ENCODE data around the gene GAB1. TPM values are rescaled to one million over a fixed set of nuclear protein-coding genes. Genes with fewer than 3 reads are reported as not detected.

The GAB1 gene
- total RNA-seq = 29.0 TPM

DNA sequence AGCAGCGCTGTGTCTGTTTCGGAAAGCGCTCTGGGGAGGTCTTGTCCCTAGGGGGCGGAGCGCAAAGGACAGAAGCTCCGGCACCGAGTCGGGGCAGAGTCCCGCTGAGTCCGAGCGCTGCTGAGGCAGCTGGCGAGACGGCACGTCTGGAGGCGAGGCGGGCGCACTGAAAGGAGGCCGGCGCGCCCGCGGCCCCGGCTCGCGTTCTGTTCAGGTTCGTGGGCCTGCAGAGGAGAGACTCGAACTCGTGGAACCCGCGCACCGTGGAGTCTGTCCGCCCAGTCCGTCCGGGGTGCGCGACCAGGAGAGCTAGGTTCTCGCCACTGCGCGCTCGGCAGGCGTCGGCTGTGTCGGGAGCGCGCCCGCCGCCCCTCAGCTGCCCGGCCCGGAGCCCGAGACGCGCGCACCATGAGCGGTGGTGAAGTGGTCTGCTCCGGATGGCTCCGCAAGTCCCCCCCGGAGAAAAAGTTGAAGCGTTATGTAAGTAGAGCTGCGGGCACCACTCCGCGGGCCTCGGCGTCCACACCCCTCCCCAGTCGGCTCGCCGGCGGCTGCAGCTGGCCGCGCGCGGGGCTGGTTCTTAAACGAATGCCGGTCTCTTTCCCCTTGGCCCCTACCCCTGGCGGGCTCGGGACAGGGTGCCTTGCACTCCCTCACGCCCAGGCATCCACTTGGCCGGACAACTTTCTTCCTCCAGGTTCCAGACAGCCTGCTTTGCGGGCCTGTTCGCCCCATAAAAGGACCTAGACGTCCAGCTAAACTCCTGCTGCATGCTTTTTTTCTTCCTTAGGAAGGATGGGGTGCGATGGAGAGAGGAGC lies at the start of gene GAB1:
Gene GAB1 (plus strand): TSS at position 96 of the 819 bp plus-strand sequence. CDS start 313 bp downstream, at position 409.
- intact Hi-C loops (cut with DNase I) = loop anchor here (5.0 to 10.0 kb wide), 2 partner anchors 45 to 132 kb away; no protein-coding TSS in a partner anchor
- Histone ChIP-seq H3K4me1 (peaks cover 35% of the 10 kb centered on the region), H3K27ac (peak within 1 kb of the TSS; percentile 94), H3K27me3 (no peaks in the 10 kb centered on the region), H3K9me3 (no peaks in the 10 kb centered on the region), H3K36me3 (no peaks in the 10 kb centered on the region), H3K4me3 (peak within 1 kb of the TSS; percentile 78 to 83)
- peak in 1 of 3 experiments; percentile 5 for TF ChIP-seq CTCF (IDR thresholded peaks at IDR 0.05)
- no peak for TF ChIP-seq POLR2AphosphoS5 (IDR thresholded peaks at IDR 0.05; ENCODE audit: insufficient read depth in 1 of 2, low read depth in 1 of 2)
- no peak for DNase-seq (ENCODE audit: extremely low spot score in 2 of 2)

DNA sequence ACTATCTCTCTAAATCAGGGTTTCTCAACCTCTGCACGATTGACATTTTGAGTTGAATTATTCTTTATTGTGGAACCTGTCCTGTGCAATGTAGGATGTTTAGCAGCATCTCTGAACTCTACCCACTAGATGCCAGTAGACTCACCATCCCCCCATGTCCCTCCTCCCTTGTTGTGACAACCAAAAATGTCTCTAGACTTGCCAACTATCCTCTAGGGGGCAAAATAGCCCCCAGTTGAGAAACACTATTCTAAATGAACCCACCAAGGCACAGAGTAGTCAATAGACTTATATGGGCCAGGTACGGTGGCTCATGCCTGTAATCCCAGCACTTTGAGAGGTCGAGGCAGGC lies 49.1 kb upstream of the GAB1 start:
- intact Hi-C loops (cut with DNase I) = no loop called here
- Histone ChIP-seq H3K9me3 (no peaks in the 10 kb centered on the region), H3K27ac (peak overlapping the region; percentile 63), H3K36me3 (no peaks in the 10 kb centered on the region), H3K4me3 (no peak overlapping the region), H3K4me1 (peaks cover 22% of the 10 kb centered on the region), H3K27me3 (no peaks in the 10 kb centered on the region)
- TF ChIP-seq POLR2AphosphoS5 (IDR thresholded peaks at IDR 0.05; ENCODE audit: insufficient read depth in 1 of 2, low read depth in 1 of 2) (no peak), CTCF (IDR thresholded peaks at IDR 0.05) (no peak), POLR2A (IDR thresholded peaks at IDR 0.05) (no peak)
- DNase-seq (ENCODE audit: extremely low spot score in 2 of 2) = no peak

GRCh38 chr4:143288171-143288570 lies 48.5 kb upstream of the GAB1 start:
- Histone ChIP-seq H3K36me3 (no peaks in the 10 kb centered on the region), H3K27me3 (no peaks in the 10 kb centered on the region), H3K9me3 (no peaks in the 10 kb centered on the region), H3K27ac (no peak overlapping the region), H3K4me1 (peaks cover 22% of the 10 kb centered on the region), H3K4me3 (no peak overlapping the region)
- TF ChIP-seq POLR2A (IDR thresholded peaks at IDR 0.05) (no peak), POLR2AphosphoS5 (IDR thresholded peaks at IDR 0.05; ENCODE audit: insufficient read depth in 1 of 2, low read depth in 1 of 2) (no peak), CTCF (IDR thresholded peaks at IDR 0.05) (no peak)
- intact Hi-C loops (cut with DNase I) = no loop called here
- no peak for DNase-seq (ENCODE audit: extremely low spot score in 2 of 2)

GRCh38 chr4:143289370-143289769 lies 47.3 kb upstream of the GAB1 start:
- no peak overlapping the region for H3K27ac ChIP-seq
- no peaks in the 10 kb centered on the region for H3K36me3 ChIP-seq
- intact Hi-C loops (cut with DNase I) = no loop called here
- no peak for TF ChIP-seq POLR2A (IDR thresholded peaks at IDR 0.05)
- TF ChIP-seq POLR2AphosphoS5 (IDR thresholded peaks at IDR 0.05; ENCODE audit: insufficient read depth in 1 of 2, low read depth in 1 of 2) = no peak
- no peak for TF ChIP-seq CTCF (IDR thresholded peaks at IDR 0.05)
- H3K9me3 ChIP-seq = no peaks in the 10 kb centered on the region
- H3K4me3 ChIP-seq = no peak overlapping the region
- DNase-seq (ENCODE audit: extremely low spot score in 2 of 2) = no peak
- peaks cover 29% of the 10 kb centered on the region for H3K4me1 ChIP-seq
- H3K27me3 ChIP-seq = no peaks in the 10 kb centered on the region

DNA sequence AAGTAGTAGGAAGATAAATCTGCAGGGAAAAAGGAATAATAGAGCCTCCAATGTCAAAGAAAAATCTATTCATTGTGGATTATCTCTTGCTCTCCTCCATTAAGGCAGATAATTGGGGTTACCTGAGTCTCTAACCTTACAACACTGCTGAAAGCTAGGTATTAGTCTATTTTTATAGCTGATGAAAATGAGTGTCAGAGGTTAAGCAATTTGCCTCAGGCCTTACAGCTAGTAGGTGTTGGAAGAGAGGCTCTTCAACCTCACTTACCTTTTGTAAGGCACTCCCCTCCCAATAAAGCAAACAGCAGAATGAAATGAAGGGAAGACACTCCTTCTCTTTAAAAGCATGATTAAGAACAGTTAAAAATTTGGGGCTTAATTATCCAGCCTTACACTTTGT lies 45.4 kb upstream of the GAB1 start:
- Histone ChIP-seq H3K36me3 (no peaks in the 10 kb centered on the region), H3K4me1 (peaks cover 31% of the 10 kb centered on the region), H3K27ac (no peak overlapping the region), H3K9me3 (no peaks in the 10 kb centered on the region), H3K4me3 (no peak overlapping the region), H3K27me3 (no peaks in the 10 kb centered on the region)
- TF ChIP-seq CTCF (IDR thresholded peaks at IDR 0.05) (no peak), POLR2AphosphoS5 (IDR thresholded peaks at IDR 0.05; ENCODE audit: insufficient read depth in 1 of 2, low read depth in 1 of 2) (no peak), POLR2A (IDR thresholded peaks at IDR 0.05) (no peak)
- intact Hi-C loops (cut with DNase I) = loop anchor here (5.0 kb wide), 1 partner anchor 46 kb away; the partner anchor contains the start of gene GAB1
- no peak for DNase-seq (ENCODE audit: extremely low spot score in 2 of 2)

All from vagina (tissue), 2 donors.